Karpas-422 (cell line): Measurements from ENCODE around the gene GOLGA8T. TPM values are rescaled to one million over a fixed set of nuclear protein-coding genes. Genes with fewer than 3 reads are reported as not detected.
"Not testable (repeated sequence)": the region's sequence is repeated elsewhere in the genome, so short reads cannot be mapped to it uniquely, and the experiment has no call there.

Source experiments
- DNase-seq: peaks from one replicate; pipeline ENCODE4 v3.0.0-alpha.2; 2015
- H2AFZ ChIP-seq: fragments of 200-600 bp; sonication (generic); 2 replicates; pipeline ENCODE4 v1.6.1; 2014; ENCODE audit warnings: antibody characterized with exemption, low read length, mixed read lengths
- H3K27ac ChIP-seq: fragments of 200-600 bp; sonication (generic); 2 replicates; pipeline ENCODE4 v1.5.1; 2014; ENCODE audit warnings: mild to moderate bottlenecking, low read length, moderate library complexity
- H3K27me3 ChIP-seq: fragments of 200-600 bp; sonication (generic); 2 replicates; pipeline ENCODE4 v1.6.1; 2014; ENCODE audit warnings: low read length, mixed read lengths
- H3K36me3 ChIP-seq: fragments of 200-600 bp; sonication (generic); 2 replicates; pipeline ENCODE4 v1.6.1; 2014; ENCODE audit warnings: low read length, mixed read lengths; ENCODE audit not compliant: insufficient read depth
- H3K4me1 ChIP-seq: fragments of 200-600 bp; sonication (generic); 2 replicates; pipeline ENCODE4 v1.6.1; 2014; ENCODE audit warnings: mild to moderate bottlenecking, low read length, mixed read lengths
- H3K4me2 ChIP-seq: fragments of 200-600 bp; sonication (generic); 2 replicates; pipeline ENCODE4 v1.6.1; 2014; ENCODE audit warnings: low read length, low read depth, mild to moderate bottlenecking; ENCODE audit not compliant: poor library complexity, severe bottlenecking
- H3K4me3 ChIP-seq: fragments of 200-600 bp; sonication (generic); 2 replicates; pipeline ENCODE4 v1.5.1; 2014; ENCODE audit warnings: mild to moderate bottlenecking, antibody characterized with exemption, low read length, mixed read lengths
- H3K79me2 ChIP-seq: fragments of 200-600 bp; sonication (generic); 2 replicates; pipeline ENCODE4 v1.6.1; 2014; ENCODE audit warnings: mild to moderate bottlenecking, low read length, mixed read lengths
- H3K9ac ChIP-seq: fragments of 200-600 bp; sonication (generic); 2 replicates; pipeline ENCODE4 v1.6.0; 2014; ENCODE audit warnings: low read length
- H3K9me2 ChIP-seq: fragments of 200-600 bp; sonication (generic), shearing (Covaris generic); replicated peaks from 2 replicates; pipeline ENCODE4 v1.6.0; 2014; ENCODE audit warnings: mild to moderate bottlenecking, low read length, moderate library complexity; ENCODE audit not compliant: insufficient read depth
- H3K9me3 ChIP-seq: fragments of 300-700, 200-600 bp; sonication (generic); 2 replicates; pipeline ENCODE4 v1.6.1; 2014; ENCODE audit warnings: low read length, mixed read lengths
- H4K20me1 ChIP-seq: fragments of 200-600 bp; sonication (generic); 2 replicates; pipeline ENCODE4 v1.6.1; 2014; ENCODE audit warnings: mild to moderate bottlenecking, antibody characterized with exemption, low read length, low read depth; ENCODE audit not compliant: insufficient read depth
- total RNA-seq: library from RNA; depleted of rRNA; stranded (reverse); fragments of >200 nt; shearing (Covaris generic); gene quantifications from 2 replicates; pipeline ENCODE4 v1.2.3, GENCODE V29; 2014; ENCODE audit warnings: low replicate concordance; rRNA removed

Gene GOLGA8T
- total RNA-seq: not detected in 2 replicates

- H3K27me3 ChIP-seq, H3K27ac ChIP-seq, H3K9me3 ChIP-seq, H2AFZ ChIP-seq, H3K4me1 ChIP-seq, H3K4me2 ChIP-seq, H3K36me3 ChIP-seq, H3K9me2 ChIP-seq, H4K20me1 ChIP-seq, H3K79me2 ChIP-seq, H3K9ac ChIP-seq, H3K4me3 ChIP-seq, DNase-seq: not testable (repeated sequence)
Measured at GRCh38 chr15:30134751-30135150, at the start of gene GOLGA8T. GOLGA8T (plus strand) TSS chr15:30135051; CDS start chr15:30135149, 98 bp downstream.

DNA sequence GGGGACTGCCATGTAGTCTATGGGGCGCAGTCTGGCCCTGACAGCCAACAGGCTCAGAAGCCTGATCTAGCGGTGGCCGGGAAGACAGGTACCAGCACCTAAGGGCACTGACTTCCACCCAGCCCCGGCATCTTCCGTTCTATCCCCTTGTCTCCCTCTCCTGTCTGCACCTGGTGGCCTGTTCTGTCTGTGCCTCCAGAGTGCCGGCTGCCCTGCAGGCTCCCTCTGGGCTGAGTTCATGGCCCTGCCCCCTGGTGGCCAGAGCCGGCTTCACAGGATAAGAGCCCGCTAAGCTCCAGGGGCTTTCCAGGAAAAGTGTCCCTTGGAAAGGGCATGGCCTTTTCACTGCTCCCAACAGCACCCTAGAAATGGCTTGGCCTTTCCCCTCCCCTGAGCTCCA, 37.0 kb upstream of the GOLGA8T start:
- H3K27ac ChIP-seq, H3K27me3 ChIP-seq, H3K36me3 ChIP-seq, H3K9me2 ChIP-seq, H3K9me3 ChIP-seq, H3K4me1 ChIP-seq, DNase-seq, H3K4me3 ChIP-seq, H3K9ac ChIP-seq, H3K79me2 ChIP-seq, H3K4me2 ChIP-seq, H2AFZ ChIP-seq, H4K20me1 ChIP-seq: not testable (repeated sequence)

DNA sequence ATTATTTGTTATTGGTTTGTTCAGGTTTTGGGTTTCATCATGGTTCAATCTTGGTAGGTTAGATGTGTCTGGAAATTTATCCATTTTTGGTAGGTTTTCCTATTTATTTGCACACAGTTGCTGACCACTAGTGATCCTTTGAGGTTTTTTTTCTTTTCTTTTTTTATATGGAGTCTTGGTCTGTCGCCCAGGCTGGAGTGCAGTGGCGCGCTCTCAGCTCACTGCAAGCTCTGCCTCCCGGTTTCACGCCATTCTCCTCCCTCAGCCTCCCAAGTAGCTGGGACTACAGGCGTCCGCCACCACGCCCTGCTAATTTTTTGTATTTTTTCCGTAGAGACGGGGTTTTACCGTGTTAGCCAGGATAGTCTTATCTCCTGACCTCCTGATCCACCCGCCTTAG, 32.0 kb upstream of the GOLGA8T start:
- H3K36me3 ChIP-seq, H3K4me3 ChIP-seq, DNase-seq, H3K9me2 ChIP-seq, H4K20me1 ChIP-seq, H3K4me1 ChIP-seq, H3K9ac ChIP-seq, H2AFZ ChIP-seq, H3K4me2 ChIP-seq, H3K79me2 ChIP-seq, H3K9me3 ChIP-seq, H3K27ac ChIP-seq, H3K27me3 ChIP-seq: not testable (repeated sequence)

DNA sequence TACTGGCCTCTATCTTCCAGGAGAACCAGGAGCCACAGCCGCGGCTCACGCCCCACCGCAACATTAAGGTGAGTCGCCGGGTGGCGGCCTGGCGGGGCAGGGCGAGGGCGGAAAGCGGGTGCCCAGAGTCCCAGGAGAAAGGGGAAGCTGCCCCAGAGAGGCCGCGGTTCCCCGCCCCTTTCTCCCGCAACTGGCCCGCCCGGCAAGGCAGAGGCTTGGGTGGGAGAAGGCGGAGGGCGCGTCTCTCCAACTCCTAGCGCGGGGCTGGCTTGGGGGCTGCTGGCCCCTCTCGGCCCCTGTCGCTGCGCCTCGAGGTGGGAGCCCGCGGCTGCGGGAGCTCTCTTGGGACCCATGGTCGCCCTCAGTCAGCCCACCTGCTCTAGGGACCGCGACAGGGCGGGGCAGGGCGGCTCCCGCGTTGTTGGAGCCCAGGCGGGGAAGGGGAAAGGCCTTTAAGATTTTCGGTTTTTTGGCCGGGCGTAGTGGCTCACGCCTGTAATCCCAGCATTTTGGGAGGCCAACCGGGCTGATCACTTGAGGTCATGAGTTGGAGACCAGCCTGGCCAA, 30.8 kb upstream of the GOLGA8T start:
- not testable (repeated sequence) for H3K4me1 ChIP-seq, H3K79me2 ChIP-seq, H3K36me3 ChIP-seq, H3K27ac ChIP-seq, H3K27me3 ChIP-seq, DNase-seq, H3K4me3 ChIP-seq, H3K9me2 ChIP-seq, H3K9ac ChIP-seq, H2AFZ ChIP-seq, H3K9me3 ChIP-seq, H4K20me1 ChIP-seq, H3K4me2 ChIP-seq

DNA sequence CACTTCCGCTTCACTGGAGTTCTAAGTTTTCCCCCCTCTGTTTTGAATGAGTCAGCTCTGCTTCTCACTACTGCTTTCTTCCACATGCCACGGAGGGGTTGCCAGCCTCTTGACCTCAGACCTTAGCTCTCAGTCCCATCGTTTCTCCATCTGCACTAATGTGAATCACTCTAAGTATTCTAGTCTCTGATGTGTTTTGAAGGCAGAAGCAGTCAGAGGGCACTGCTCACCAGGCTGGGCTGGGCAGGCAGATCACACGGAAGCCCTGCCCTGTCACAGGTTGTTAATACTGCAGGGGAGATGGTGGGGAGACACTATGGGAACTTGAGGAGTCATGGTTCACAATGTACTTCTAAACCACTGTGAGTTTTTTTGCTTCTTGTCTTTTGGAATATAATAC, 24.3 kb upstream of the GOLGA8T start:
- not testable (repeated sequence) for H3K9ac ChIP-seq, H3K27me3 ChIP-seq, H3K9me3 ChIP-seq, H4K20me1 ChIP-seq, H2AFZ ChIP-seq, H3K9me2 ChIP-seq, DNase-seq, H3K36me3 ChIP-seq, H3K4me3 ChIP-seq, H3K27ac ChIP-seq, H3K4me2 ChIP-seq, H3K79me2 ChIP-seq, H3K4me1 ChIP-seq

DNA sequence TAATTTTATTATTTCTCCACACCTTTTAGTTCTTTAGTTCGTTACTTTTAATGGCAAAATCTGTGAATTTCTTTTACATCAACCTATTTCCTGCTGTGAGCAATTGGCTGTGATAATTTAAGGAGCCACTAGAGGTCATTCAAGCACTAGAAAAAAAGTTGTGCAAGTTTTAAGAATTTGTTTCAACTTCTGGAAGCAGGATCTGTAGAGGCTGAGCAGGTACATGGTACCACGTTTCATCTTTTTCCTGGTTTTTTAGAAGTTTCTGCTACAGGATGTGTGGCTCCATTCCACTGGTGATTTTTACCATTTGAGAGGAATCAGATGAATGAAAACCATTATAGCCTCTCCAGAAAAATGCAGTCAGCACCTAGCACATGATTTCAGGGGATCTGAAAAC, 4.8 kb upstream of the GOLGA8T start:
- H3K27ac ChIP-seq, H4K20me1 ChIP-seq, H3K36me3 ChIP-seq, H3K9ac ChIP-seq, H3K79me2 ChIP-seq, H2AFZ ChIP-seq, H3K4me2 ChIP-seq, H3K9me2 ChIP-seq, H3K9me3 ChIP-seq, H3K27me3 ChIP-seq, H3K4me3 ChIP-seq, H3K4me1 ChIP-seq: not testable (repeated sequence)
- peak; percentile 35 for DNase-seq

- H3K9me3 ChIP-seq, H3K4me1 ChIP-seq, H3K27ac ChIP-seq, H3K79me2 ChIP-seq, H3K4me2 ChIP-seq, H3K36me3 ChIP-seq, H3K9me2 ChIP-seq, H3K4me3 ChIP-seq, DNase-seq, H2AFZ ChIP-seq, H4K20me1 ChIP-seq, H3K27me3 ChIP-seq, H3K9ac ChIP-seq: not testable (repeated sequence)
Measured at GRCh38 chr15:30143246-30143645, 8.4 kb downstream of the GOLGA8T start.

DNA sequence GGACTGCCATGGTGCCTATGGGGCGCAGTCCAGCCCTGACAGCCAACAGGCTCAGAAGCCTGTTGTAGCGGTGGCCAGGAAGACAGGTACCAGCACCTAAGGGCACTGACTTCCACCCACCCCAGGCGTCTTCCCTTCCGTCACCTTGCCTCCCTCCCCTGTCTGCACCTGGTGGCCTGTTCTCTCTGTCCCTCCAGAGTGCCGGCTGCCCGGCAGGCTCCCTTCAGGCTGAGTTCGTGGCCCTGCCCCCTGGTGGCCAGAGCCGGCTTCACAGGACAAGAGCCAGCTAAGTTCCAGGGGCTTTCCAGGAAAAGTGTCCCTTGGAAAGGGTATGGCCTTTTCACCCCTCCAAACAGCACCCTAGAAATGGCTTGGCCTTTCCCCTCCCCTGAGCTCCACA, 15.0 kb downstream of the GOLGA8T start:
- H2AFZ ChIP-seq: not testable (repeated sequence)

More for the DNA sequence above, 15.0 kb downstream of the GOLGA8T start:
- H3K9me3 ChIP-seq, H3K36me3 ChIP-seq, H4K20me1 ChIP-seq, H3K9ac ChIP-seq, DNase-seq, H3K4me3 ChIP-seq, H3K4me1 ChIP-seq, H3K9me2 ChIP-seq, H3K27ac ChIP-seq, H3K27me3 ChIP-seq, H3K4me2 ChIP-seq, H3K79me2 ChIP-seq: not testable (repeated sequence)
